Gastroesophageal sphincter (tissue), 3 donors: ENCODE measurements around the gene TPCN1.

ENCODE experiments used
- CTCF ChIP-seq, 4 experiments: fragments of 200-600 bp in 2 of 4; fragments of 450-650 bp in 2 of 4; sonication (generic) in 1 of 4; IDR thresholded peaks; one replicate each; pipeline ENCODE4 v1.5.1; 2017 to 2019; ENCODE audit warnings: antibody characterized with exemption in 4 of 4, mild to moderate bottlenecking in 2 of 4, moderate library complexity in 2 of 4
- EP300 ChIP-seq: sonication (generic); formaldehyde crosslinking; IDR thresholded peaks from one replicate; pipeline ENCODE4 v1.6.1; 2017; ENCODE audit warnings: antibody characterized with exemption, mild to moderate bottlenecking
- POLR2A ChIP-seq, 2 donors: fragments of 450-650 bp; IDR thresholded peaks; one replicate each; pipeline ENCODE4 v1.6.1; 2017; ENCODE audit warnings: antibody characterized with exemption in 2 of 2, mild to moderate bottlenecking in 2 of 2, moderate library complexity in 1 of 2
- POLR2AphosphoS5 ChIP-seq: sonication (generic); formaldehyde crosslinking; IDR thresholded peaks from one replicate; pipeline ENCODE4 v1.6.1; 2017; ENCODE audit warnings: antibody characterized with exemption

GRCh38 chr12:113345318-113345717 lies 124.1 kb downstream of the TPCN1 start:
- TF ChIP-seq POLR2A (IDR thresholded peaks at IDR 0.05) (no peak), POLR2AphosphoS5 (no peak), EP300 (no peak), CTCF (IDR thresholded peaks at IDR 0.05) (no peak)
